Measurements from ENCODE around the gene NHEJ1.

- peak; percentile 24 for TF ChIP-seq CTCF (IDR thresholded peaks at IDR 0.05; ENCODE audit: low read depth, low read length, poor library complexity, severe bottlenecking)
- no peak for TF ChIP-seq EZH2phosphoT487 (IDR thresholded peaks at IDR 0.05; ENCODE audit: borderline replicate concordance, low read length)
Observed at GRCh38 chr2:219078126-219078525, 82.5 kb downstream of the NHEJ1 start.

Data from DOHH2 (cell line).